Stomach (tissue), 19 donors: ENCODE results near the gene ENOPH1. TPM values are rescaled to one million over a fixed set of nuclear protein-coding genes. Genes with fewer than 3 reads are reported as not detected.

Experiments used
- DNase-seq, 2 donors: peaks; one replicate each; pipeline versions ENCODE4 v3.0.0 to v3.0.0-alpha.2; 2013 to 2019
- H3K27ac ChIP-seq, 5 donors: fragments of 200-600 bp in 4 of 5; sonication (generic) in 4 of 5; one replicate each; pipeline ENCODE4 v1.5.1; 2013 to 2019; ENCODE audit warnings: mild to moderate bottlenecking in 1 of 5, moderate library complexity in 1 of 5
- H3K27me3 ChIP-seq, 3 donors: fragments of 200-600 bp; sonication (generic); one replicate each; pipeline ENCODE4 v1.5.1; 2017 to 2019; ENCODE audit warnings: mixed run types in 1 of 3
- H3K36me3 ChIP-seq, 4 donors: fragments of 200-600 bp; sonication (generic); 1 replicate in 3 of 4; 2 replicates in 1 of 4; pipeline ENCODE4 v1.5.1; 2016 to 2019
- H3K4me1 ChIP-seq, 4 donors: fragments of 200-600 bp; sonication (generic); one replicate each; pipeline ENCODE4 v1.5.1; 2016 to 2019
- H3K4me3 ChIP-seq, 4 donors: fragments of 200-600 bp; sonication (generic) in 3 of 4; one replicate each; pipeline ENCODE4 v1.5.1; 2016 to 2019; ENCODE audit warnings: mild to moderate bottlenecking in 1 of 4
- H3K9me3 ChIP-seq, 4 donors: fragments of 200-600 bp; sonication (generic); one replicate each; pipeline ENCODE4 v1.5.1; 2016 to 2019
- EP300 ChIP-seq: sonication (generic); formaldehyde crosslinking; IDR thresholded peaks from one replicate; pipeline ENCODE4 v1.6.1; 2017; ENCODE audit warnings: antibody characterized with exemption
- POLR2A ChIP-seq, 4 donors: fragments of 450-650 bp; IDR thresholded peaks; one replicate each; pipeline ENCODE4 v1.6.1; 2016; ENCODE audit warnings: antibody characterized with exemption in 4 of 4, control low read depth in 2 of 4, mild to moderate bottlenecking in 1 of 4, moderate library complexity in 1 of 4
- POLR2AphosphoS5 ChIP-seq, 3 donors: sonication (generic); formaldehyde crosslinking; IDR thresholded peaks; one replicate each; pipeline ENCODE4 v1.6.1; 2016; ENCODE audit warnings: antibody characterized with exemption in 3 of 3
- WGBS, 5 donors: extraction: QIAGEN DNeasy Blood & Tissue Kit in 3 of 5; methylation state at CpG; one replicate each; pipeline versions ENCODE4 v1.1.5 to v1.1.7; 2013 to 2018; 5-methylcytosine and 5-hydroxymethylcytosine counted together
- intact Hi-C: fragments of 100-400 bp; cut with DNase I; formaldehyde crosslinking; loops from one replicate; pipeline ENCODE4 v1.15.1; 2023; ENCODE audit warnings: low total_unique reads
- long read RNA-seq, 10 donors: transcript quantifications; one replicate each; lab custom pipeline, GENCODE V29; 2026
- polyA plus RNA-seq, 3 donors: library from polyadenylated mRNA; stranded (reverse); fragments of 200-250 nt; gene quantifications; one replicate each; pipeline ENCODE4 v1.2.3, GENCODE V29; 2013
- total RNA-seq, 5 donors: library from RNA; depleted of rRNA; stranded (reverse); fragments of >200 nt; gene quantifications; one replicate each; pipeline versions ENCODE4 v1.1.0 to v1.2.3, GENCODE V29; 2014 to 2016
- TF ChIP-seq, protein P1 (sequence below), 7 experiments: fragments of 450-650 bp in 4 of 7; fragments of 200-600 bp in 3 of 7; sonication (generic) in 3 of 7; IDR thresholded peaks; one replicate each; pipeline ENCODE4 v1.5.1; 2016 to 2019; ENCODE audit warnings: antibody characterized with exemption in 7 of 7, control low read depth in 2 of 7, mild to moderate bottlenecking in 1 of 7
- donor health status: healthy with polysubstance abuse.
- donor health status: Bipolar disorder and iron deficiency.
- donor health status: healthy.

Gene ENOPH1
- total RNA-seq: 10 to 100 TPM in 3 of 5 donors, 1 to 10 TPM in 1, under 1 TPM in 1; 0.58 to 35.1 (median 13.8) TPM
- polyA plus RNA-seq: 10 to 100 TPM; 29.9 to 33.2 (median 31.8) TPM
- long read RNA-seq, donor 1, transcript ENOPH1-201 (6 exons, 2,025 nt): major isoform, 6 of 8 reads
- long read RNA-seq, donor 1, partial matches to known transcripts: 0 of 8 reads
- long read RNA-seq, donor 1, other reads (novel, unspliced or antisense): 0 of 8 reads
- long read RNA-seq, donor 2, transcript ENOPH1-201 (6 exons, 2,025 nt): major isoform, 12 of 15 reads
- long read RNA-seq, donor 2, partial matches to known transcripts: 0 of 15 reads
- long read RNA-seq, donor 2, other reads (novel, unspliced or antisense): 0 of 15 reads
- long read RNA-seq, donor 3, transcript ENOPH1-201 (6 exons, 2,025 nt): major isoform, 8 of 11 reads
- long read RNA-seq, donor 3, partial matches to known transcripts: 0 of 11 reads
- long read RNA-seq, donor 3, other reads (novel, unspliced or antisense): 0 of 11 reads
- long read RNA-seq, donor 4, partial matches to known transcripts: 0 of 1 reads
- long read RNA-seq, donor 4, other reads (novel, unspliced or antisense): 0 of 1 reads
- long read RNA-seq, donor 5, transcript ENOPH1-201 (6 exons, 2,025 nt): major isoform, 11 of 15 reads
- long read RNA-seq, donor 5, partial matches to known transcripts: 0 of 15 reads
- long read RNA-seq, donor 5, other reads (novel, unspliced or antisense): 0 of 15 reads
- long read RNA-seq, donor 6: 0 reads
- long read RNA-seq, donor 7, transcript ENOPH1-201 (6 exons, 2,025 nt): major isoform, 7 of 31 reads
- long read RNA-seq, donor 7, partial matches to known transcripts: 21 of 31 reads
- long read RNA-seq, donor 7, other reads (novel, unspliced or antisense): 0 of 31 reads
- long read RNA-seq, donor 8, transcript ENOPH1-201 (6 exons, 2,025 nt): major isoform, 10 of 12 reads
- long read RNA-seq, donor 8, partial matches to known transcripts: 0 of 12 reads
- long read RNA-seq, donor 8, other reads (novel, unspliced or antisense): 0 of 12 reads
- long read RNA-seq, donor 9, transcript ENOPH1-201 (6 exons, 2,025 nt): major isoform, 8 of 11 reads
- long read RNA-seq, donor 9, partial matches to known transcripts: 0 of 11 reads
- long read RNA-seq, donor 9, other reads (novel, unspliced or antisense): 0 of 11 reads
- long read RNA-seq, donor 10, partial matches to known transcripts: 0 of 5 reads
- long read RNA-seq, donor 10, other reads (novel, unspliced or antisense): 0 of 5 reads

DNA sequence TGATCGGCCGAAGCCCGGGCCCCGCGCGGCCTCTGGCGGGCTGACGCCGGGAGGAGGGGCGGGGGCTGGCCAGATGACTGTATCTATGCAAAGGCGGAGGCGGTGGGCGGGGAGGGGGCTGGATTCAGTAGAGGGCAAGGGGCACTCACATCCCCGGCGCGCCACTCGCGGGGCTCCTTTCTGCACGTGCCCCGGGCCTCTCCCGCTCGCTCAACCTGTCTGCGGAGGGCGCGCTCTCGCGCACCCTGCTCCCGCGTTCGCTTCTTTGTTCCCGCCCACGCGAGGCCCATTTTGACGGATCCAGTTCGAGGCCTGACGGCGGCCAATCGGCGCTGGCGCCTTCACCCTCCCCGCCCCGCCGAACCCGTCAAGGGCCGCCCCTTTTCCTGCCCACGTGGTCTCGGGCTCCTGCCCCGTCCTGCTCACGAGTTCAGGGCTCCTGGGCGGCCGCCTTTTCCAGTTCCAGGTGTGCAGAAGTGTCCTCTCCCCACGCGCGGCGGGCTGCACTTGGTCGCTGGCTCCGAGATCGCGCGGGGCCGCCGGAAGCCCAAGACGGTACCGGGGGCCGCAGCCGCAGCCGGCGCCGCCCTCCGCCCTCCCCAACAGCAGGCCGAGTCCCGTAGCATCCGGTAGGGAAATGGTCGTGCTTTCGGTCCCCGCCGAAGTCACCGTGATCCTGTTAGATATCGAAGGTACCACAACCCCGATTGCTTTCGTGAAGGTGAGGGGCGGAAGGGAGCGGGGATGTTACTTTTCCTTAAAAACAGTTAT is at the start of gene ENOPH1, which contains the start of gene HNRNPDL:
ENOPH1 (plus strand) TSS at position 398 of the 771 bp plus-strand sequence; CDS start at position 638, 240 bp downstream.
HNRNPDL (minus strand) TSS at position 270 of the 771 bp plus-strand sequence. CDS start 772 bp downstream, outside the sequence.
- TF ChIP-seq POLR2AphosphoS5 (IDR thresholded peaks at IDR 0.05) (peak; percentile 54 to 81 (median 74)), POLR2A (IDR thresholded peaks at IDR 0.05) (peak in 1 of 4 donors; percentile 37), EP300 (no peak)
- TF ChIP-seq, protein P1, sequence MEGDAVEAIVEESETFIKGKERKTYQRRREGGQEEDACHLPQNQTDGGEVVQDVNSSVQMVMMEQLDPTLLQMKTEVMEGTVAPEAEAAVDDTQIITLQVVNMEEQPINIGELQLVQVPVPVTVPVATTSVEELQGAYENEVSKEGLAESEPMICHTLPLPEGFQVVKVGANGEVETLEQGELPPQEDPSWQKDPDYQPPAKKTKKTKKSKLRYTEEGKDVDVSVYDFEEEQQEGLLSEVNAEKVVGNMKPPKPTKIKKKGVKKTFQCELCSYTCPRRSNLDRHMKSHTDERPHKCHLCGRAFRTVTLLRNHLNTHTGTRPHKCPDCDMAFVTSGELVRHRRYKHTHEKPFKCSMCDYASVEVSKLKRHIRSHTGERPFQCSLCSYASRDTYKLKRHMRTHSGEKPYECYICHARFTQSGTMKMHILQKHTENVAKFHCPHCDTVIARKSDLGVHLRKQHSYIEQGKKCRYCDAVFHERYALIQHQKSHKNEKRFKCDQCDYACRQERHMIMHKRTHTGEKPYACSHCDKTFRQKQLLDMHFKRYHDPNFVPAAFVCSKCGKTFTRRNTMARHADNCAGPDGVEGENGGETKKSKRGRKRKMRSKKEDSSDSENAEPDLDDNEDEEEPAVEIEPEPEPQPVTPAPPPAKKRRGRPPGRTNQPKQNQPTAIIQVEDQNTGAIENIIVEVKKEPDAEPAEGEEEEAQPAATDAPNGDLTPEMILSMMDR (IDR thresholded peaks at IDR 0.05): no peak
- DNase-seq: peak; percentile 96 to 99
- H3K9me3 ChIP-seq: no peaks in the 10 kb centered on the region
- peaks cover 5 to 24% (median 21%) of the 10 kb centered on the region in 4 donors for H3K36me3 ChIP-seq
- WGBS, 5 donors: 0 to 1% (median 1%) methylated on average over 49 to 83 of the region's 83 CpGs
- no peaks in the 10 kb centered on the region for H3K27me3 ChIP-seq
- peak within 1 kb of the TSS; percentile 75 to 98 (median 81) for H3K4me3 ChIP-seq
- peaks cover 31 to 65% (median 54%) of the 10 kb centered on the region in 4 donors for H3K4me1 ChIP-seq
- intact Hi-C loops: no loop called here
- H3K27ac ChIP-seq: peak within 1 kb of the TSS; percentile 96 to 99 (median 99)

DNA sequence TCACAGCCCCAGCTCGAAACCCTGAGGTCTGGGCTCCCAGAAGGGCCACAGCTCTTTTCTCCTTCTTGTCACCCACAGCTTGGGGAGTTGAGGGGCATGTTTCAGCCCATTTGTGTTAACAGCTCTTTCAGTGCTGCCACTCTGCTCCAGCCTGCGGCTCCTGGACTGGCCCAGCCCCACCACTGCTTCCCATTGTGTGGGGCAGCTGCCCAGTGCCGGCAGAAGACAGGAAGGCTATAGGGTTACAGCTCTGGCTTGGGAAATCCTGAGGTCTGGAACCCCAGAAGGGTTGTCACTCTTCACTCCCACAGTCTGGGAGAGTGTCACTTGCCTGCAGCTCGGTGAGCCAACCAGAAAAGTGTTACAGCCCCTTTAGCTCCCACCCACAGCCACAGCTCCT is 49.6 kb upstream of the ENOPH1 start:
- H3K4me1 ChIP-seq: peaks cover 0 to 10% (median 5%) of the 10 kb centered on the region in 4 donors
- peaks cover 0 to 3% (median 0%) of the 10 kb centered on the region in 4 donors for H3K36me3 ChIP-seq
- WGBS, 5 donors: 80 to 99% (median 98%) methylated on average over 3 to 4 of the region's 4 CpGs

DNA sequence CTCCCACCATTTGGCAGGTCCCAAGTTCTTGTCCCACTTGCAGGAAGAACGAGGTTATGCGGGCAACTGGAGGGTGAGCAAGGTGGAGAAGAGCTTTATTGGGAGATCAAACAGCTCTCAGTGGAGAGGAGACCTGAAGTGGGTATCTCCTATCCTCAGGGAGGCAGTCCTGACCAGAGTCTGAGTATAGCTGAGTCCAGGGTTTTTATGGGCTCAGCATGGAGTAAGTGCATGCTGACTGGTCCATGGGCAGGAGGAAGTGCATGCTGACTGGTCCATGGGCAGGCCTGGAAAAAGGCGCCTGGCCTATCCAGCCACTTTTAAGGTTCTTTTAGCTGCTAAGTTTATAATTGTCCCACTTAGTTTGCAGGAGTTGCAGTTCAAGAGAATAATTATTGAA is 49.2 kb upstream of the ENOPH1 start:
- WGBS, 5 donors: 87 to 100% (median 99%) methylated on average over 3 of the region's 3 CpGs
- Histone ChIP-seq H3K4me3 (no peak overlapping the region), H3K27ac (no peak overlapping the region), H3K4me1 (peaks cover 0 to 6% (median 1%) of the 10 kb centered on the region in 4 donors), H3K36me3 (peaks cover 0 to 3% (median 0%) of the 10 kb centered on the region in 4 donors), H3K27me3 (no peaks in the 10 kb centered on the region), H3K9me3 (no peaks in the 10 kb centered on the region)
- TF ChIP-seq, protein P1 (IDR thresholded peaks at IDR 0.05): no peak
- TF ChIP-seq POLR2A (IDR thresholded peaks at IDR 0.05): no peak
- TF ChIP-seq POLR2AphosphoS5 (IDR thresholded peaks at IDR 0.05): no peak
- no peak for TF ChIP-seq EP300
- no peak for DNase-seq
- intact Hi-C loops: no loop called here

More for the DNA sequence above, 49.6 kb upstream of the ENOPH1 start:
- Histone ChIP-seq H3K27me3 (no peaks in the 10 kb centered on the region), H3K4me3 (no peak overlapping the region), H3K9me3 (no peaks in the 10 kb centered on the region), H3K27ac (no peak overlapping the region)
- TF ChIP-seq EP300: no peak
- DNase-seq: no peak
- intact Hi-C loops: no loop called here

DNA sequence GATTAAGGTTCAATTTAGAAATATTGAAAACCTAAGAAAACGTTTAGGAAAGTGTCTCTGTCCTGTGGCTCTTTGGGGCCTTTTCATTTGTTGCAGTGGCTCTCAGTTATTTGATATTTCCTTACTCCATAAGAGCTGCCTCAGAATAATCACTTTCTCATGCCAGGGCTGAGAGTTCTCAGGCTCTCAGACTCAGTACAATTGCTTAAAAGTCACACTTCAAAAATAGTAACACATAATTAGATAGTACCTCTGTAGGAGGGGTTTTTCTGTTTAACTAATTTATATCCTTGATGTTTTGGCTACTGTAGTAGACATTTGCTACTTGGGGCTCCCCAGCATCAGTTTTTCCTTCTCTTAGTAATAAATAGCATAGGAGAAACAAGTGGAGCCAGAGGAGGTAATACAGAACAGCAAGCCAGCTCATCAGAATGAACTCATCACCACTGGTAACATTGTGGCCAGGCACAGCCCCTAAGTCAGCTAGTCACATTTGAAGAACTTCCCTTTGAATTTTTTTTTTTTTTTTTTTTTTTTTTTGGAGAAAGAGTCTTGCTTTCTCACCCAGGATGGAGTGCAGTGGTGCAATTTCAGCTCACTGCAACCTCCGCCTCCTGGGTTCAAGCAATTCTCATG is 48.6 kb upstream of the ENOPH1 start:
- H3K4me1 ChIP-seq: peaks cover 0 to under 1% (median 0%) of the 10 kb centered on the region in 4 donors
- no peaks in the 10 kb centered on the region for H3K9me3 ChIP-seq
- intact Hi-C loops: no loop called here
- no peak overlapping the region for H3K27ac ChIP-seq
- H3K36me3 ChIP-seq: peaks cover 0 to 3% (median 0%) of the 10 kb centered on the region in 4 donors
- H3K4me3 ChIP-seq: no peak overlapping the region
- TF ChIP-seq POLR2A (IDR thresholded peaks at IDR 0.05) (no peak), EP300 (no peak), POLR2AphosphoS5 (IDR thresholded peaks at IDR 0.05) (no peak)
- TF ChIP-seq, protein P1 (IDR thresholded peaks at IDR 0.05): no peak
- no peak for DNase-seq
- 84 to 93% (median 90%) methylated on average over 2 of the region's 2 CpGs for WGBS, 5 donors
- no peaks in the 10 kb centered on the region for H3K27me3 ChIP-seq
